HL-60/S4 (cell line): Measurements from ENCODE around the gene DNMT3L.
"Not testable (repeated sequence)": the region's sequence is repeated elsewhere in the genome, so short reads cannot be mapped to it uniquely, and the experiment has no call there.

Experiments
- in situ Hi-C: fragments of 300-500 bp; cut with MboI; formaldehyde crosslinking; loops from 2 replicates; pipeline ENCODE4 v1.14.3; 2022; ENCODE audit warnings: low sequenced_read_pairs

Gene DNMT3L

GRCh38 chr21:44202590-44203299 lies 59.0 kb downstream of the DNMT3L start:
- in situ Hi-C loops, result not testable (repeated sequence)

DNA sequence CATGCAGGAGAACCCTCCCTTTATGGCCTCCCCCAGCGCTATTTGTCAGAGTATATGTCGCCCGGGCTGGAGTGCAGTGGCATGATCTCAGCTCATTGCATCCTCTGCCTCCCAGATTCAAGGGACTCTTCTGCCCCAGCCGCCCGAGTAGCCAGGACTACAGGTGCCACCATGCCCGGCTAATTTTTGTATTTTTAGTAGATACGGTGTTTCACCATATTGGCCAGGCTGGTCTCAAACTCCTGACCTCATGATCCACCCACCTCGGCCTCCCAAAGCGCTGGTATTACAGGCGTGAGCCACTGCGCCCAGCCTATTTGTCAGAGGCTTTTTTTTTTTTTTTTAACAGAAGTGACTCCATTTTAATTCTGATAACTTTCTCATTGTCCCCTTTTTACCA lies 61.7 kb downstream of the DNMT3L start:
- in situ Hi-C loops, result not testable (repeated sequence)

- in situ Hi-C loops, result no loop called here
Observed at GRCh38 chr21:44199448-44199847, 62.2 kb downstream of the DNMT3L start.

GRCh38 chr21:44197156-44197516 lies 64.6 kb downstream of the DNMT3L start:
- in situ Hi-C loops, result not testable (repeated sequence)
